PC-9 (cell line): ENCODE measurements around the gene STXBP5. TPM values are rescaled to one million over a fixed set of nuclear protein-coding genes. Genes with fewer than 3 reads are reported as not detected.

Experiments
- BruUV-seq: library from RNA; stranded (reverse); fragments of 400-500 nt; replicated peaks from 2 replicates; lab custom pipeline; 2021; lab: Mats Ljungman, UMichigan
- CTCF ChIA-PET: fragments of 300-600 bp; sonication (Branson Sonifier 250); formaldehyde crosslinking; loops from one replicate; lab custom pipeline; 2022; ENCODE audit warnings: antibody characterized with exemption; lab: Charles Lee
- POLR2A ChIA-PET: fragments of 300-600 bp; sonication (Branson Sonifier 250); formaldehyde crosslinking; loops from one replicate; lab custom pipeline; 2022; ENCODE audit warnings: antibody characterized with exemption; ENCODE audit not compliant: unreplicated experiment; lab: Charles Lee
- DNase-seq, 2 experiments: peaks; one replicate each; pipeline versions ENCODE4 v3.0.0 to v3.0.0-alpha.2; 2015 to 2022; ENCODE audit warnings: mixed read lengths in 1 of 2
- H2AFZ ChIP-seq: fragments of 200-600 bp; sonication (generic); 2 replicates; pipeline ENCODE4 v1.8.1; 2017; ENCODE audit warnings: antibody characterized with exemption
- H3F3A ChIP-seq: fragments of 200-600 bp; sonication (generic); 2 replicates; pipeline ENCODE4 v1.8.1; 2017; ENCODE audit warnings: antibody characterized with exemption, mild to moderate bottlenecking, low read depth; ENCODE audit not compliant: insufficient read depth
- H3K27ac ChIP-seq: fragments of 200-600 bp; sonication (generic); 2 replicates; pipeline ENCODE4 v1.6.1; 2016; ENCODE audit warnings: mixed run types
- H3K27me3 ChIP-seq: fragments of 200-600 bp; sonication (generic); 2 replicates; pipeline ENCODE4 v1.6.1; 2016; ENCODE audit warnings: low read depth, mixed run types; ENCODE audit not compliant: insufficient read depth
- H3K36me3 ChIP-seq: fragments of 200-600 bp; sonication (generic); 2 replicates; pipeline ENCODE4 v1.6.1; 2016; ENCODE audit warnings: low read depth, mixed run types
- H3K4me1 ChIP-seq: fragments of 200-600 bp; sonication (generic); replicated peaks from 2 replicates; pipeline ENCODE4 v1.6.1; 2016; ENCODE audit warnings: mixed run types; ENCODE audit not compliant: insufficient read depth
- H3K4me2 ChIP-seq: fragments of 200-600 bp; sonication (generic); 2 replicates; pipeline ENCODE4 v1.6.1; 2017; ENCODE audit warnings: mixed run types
- H3K4me3 ChIP-seq: fragments of 200-600 bp; sonication (generic); 2 replicates; pipeline ENCODE4 v1.6.1; 2016; ENCODE audit warnings: mixed run types
- H3K79me2 ChIP-seq: fragments of 200-600 bp; sonication (generic); 2 replicates; pipeline ENCODE4 v1.6.1; 2017; ENCODE audit warnings: low read depth, mixed run types
- H3K9me2 ChIP-seq: fragments of 200-600 bp; sonication (generic); 2 replicates; pipeline ENCODE4 v1.8.1; 2017; ENCODE audit warnings: mild to moderate bottlenecking; ENCODE audit not compliant: insufficient read depth
- H3K9me3 ChIP-seq: fragments of 200-600 bp; sonication (generic); 2 replicates; pipeline ENCODE4 v1.8.1; 2016; ENCODE audit warnings: low read depth; ENCODE audit not compliant: insufficient read depth
- H4K20me1 ChIP-seq: fragments of 200-600 bp; sonication (generic); 2 replicates; pipeline ENCODE4 v1.8.1; 2017; ENCODE audit not compliant: insufficient read depth
- EZH2 ChIP-seq: fragments of 200-600 bp; sonication (generic); IDR thresholded peaks from 2 replicates; pipeline ENCODE4 v1.8.0; 2017; ENCODE audit warnings: antibody characterized with exemption, low read depth
- intact Hi-C: fragments of 100-400 bp; cut with micrococcal nuclease; formaldehyde crosslinking; loops from one replicate; pipeline ENCODE4 v1.10.0; 2022; ENCODE audit not compliant: unreplicated experiment
- total RNA-seq: library from RNA; stranded (reverse); gene quantifications from 2 replicates; pipeline ENCODE4 v1.2.3, GENCODE V29; 2021
- TF ChIP-seq, protein P1 (sequence below): fragments of 200-600 bp; sonication (generic); conservative IDR thresholded peaks from 2 replicates; pipeline ENCODE4 v1.6.1; 2017; ENCODE audit warnings: mixed run types, antibody characterized with exemption, mild to moderate bottlenecking, moderate library complexity

Gene STXBP5
- total RNA-seq, 1 experiment from 2014 or later: 4.6 TPM

DNA sequence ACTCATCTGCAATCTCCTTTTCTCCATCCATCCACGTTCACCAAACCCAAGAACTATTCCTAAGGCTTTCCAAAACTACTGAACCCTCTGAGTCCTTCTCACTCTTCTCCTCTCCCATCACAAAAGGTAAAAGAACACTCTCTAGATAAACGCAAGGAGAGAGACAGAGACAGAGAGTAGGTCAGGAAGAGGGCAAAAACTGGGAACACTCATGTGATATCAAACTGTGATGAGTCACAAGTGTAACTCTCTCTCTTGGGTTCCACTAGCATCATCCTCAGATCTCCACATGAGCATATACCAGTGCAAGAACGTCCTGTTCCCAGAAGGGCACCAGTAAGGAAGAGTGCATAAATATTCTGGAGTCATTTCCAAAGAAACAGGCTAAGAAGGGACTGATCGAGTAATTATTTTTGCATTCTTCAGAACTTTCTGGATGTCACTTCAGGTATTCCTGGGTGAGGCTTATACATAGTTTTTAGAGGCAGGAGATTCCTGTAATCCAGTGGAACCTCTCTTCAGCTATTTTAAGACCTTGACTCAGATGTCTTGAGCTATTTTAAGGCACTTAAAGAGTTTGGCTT lies 47.3 kb upstream of the STXBP5 start:
- CTCF ChIA-PET: no interaction called here
- H3K36me3 ChIP-seq: no peaks in the 10 kb centered on the region
- peaks cover 16% of the 10 kb centered on the region for H3K4me1 ChIP-seq
- no peak overlapping the region for H2AFZ ChIP-seq
- no peak overlapping the region for H3K4me3 ChIP-seq
- H3K79me2 ChIP-seq: no peaks in the 10 kb centered on the region
- no peaks in the 10 kb centered on the region for H3K9me2 ChIP-seq
- no peak overlapping the region for H3K27ac ChIP-seq
- H3K9me3 ChIP-seq: no peaks in the 10 kb centered on the region
- intact Hi-C loops: no loop called here
- no peak for TF ChIP-seq EZH2
- TF ChIP-seq, protein P1, sequence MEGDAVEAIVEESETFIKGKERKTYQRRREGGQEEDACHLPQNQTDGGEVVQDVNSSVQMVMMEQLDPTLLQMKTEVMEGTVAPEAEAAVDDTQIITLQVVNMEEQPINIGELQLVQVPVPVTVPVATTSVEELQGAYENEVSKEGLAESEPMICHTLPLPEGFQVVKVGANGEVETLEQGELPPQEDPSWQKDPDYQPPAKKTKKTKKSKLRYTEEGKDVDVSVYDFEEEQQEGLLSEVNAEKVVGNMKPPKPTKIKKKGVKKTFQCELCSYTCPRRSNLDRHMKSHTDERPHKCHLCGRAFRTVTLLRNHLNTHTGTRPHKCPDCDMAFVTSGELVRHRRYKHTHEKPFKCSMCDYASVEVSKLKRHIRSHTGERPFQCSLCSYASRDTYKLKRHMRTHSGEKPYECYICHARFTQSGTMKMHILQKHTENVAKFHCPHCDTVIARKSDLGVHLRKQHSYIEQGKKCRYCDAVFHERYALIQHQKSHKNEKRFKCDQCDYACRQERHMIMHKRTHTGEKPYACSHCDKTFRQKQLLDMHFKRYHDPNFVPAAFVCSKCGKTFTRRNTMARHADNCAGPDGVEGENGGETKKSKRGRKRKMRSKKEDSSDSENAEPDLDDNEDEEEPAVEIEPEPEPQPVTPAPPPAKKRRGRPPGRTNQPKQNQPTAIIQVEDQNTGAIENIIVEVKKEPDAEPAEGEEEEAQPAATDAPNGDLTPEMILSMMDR: no peak
- no TSS peak for BruUV-seq
- no peak for DNase-seq
- no peak overlapping the region for H3K4me2 ChIP-seq
- POLR2A ChIA-PET: no interaction called here
- no peaks in the 10 kb centered on the region for H3K27me3 ChIP-seq
- peaks cover 5% of the 10 kb centered on the region for H3F3A ChIP-seq
- no peaks in the 10 kb centered on the region for H4K20me1 ChIP-seq

DNA sequence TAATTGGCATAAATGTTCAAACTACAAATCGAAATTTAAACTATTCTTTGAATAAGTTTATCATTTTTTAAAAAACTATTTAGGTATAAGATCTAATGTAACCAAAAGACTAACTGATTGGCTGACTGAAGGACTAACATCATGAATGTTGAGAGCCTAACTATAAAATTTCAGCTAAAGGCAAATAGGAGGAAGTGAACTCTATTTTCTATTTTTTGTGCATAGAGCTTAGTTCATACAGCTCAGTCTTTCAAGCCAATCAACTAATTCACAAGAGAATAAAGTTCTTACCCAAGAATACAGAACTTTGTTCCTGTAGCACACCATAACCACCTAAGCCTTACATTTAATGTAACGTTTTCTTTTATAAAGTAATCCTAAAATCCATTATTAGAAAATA lies 46.3 kb upstream of the STXBP5 start:
- H3K4me3 ChIP-seq: no peak overlapping the region
- H4K20me1 ChIP-seq: no peaks in the 10 kb centered on the region
- H3K27me3 ChIP-seq: no peaks in the 10 kb centered on the region
- peaks cover 5% of the 10 kb centered on the region for H3F3A ChIP-seq
- BruUV-seq: no TSS peak
- intact Hi-C loops: no loop called here
- H3K9me3 ChIP-seq: no peaks in the 10 kb centered on the region
- POLR2A ChIA-PET: interaction anchor here (0.6 kb wide), 1 partner anchor 84 kb away, joined by 8 read pairs; no protein-coding TSS in a partner anchor
- H3K4me2 ChIP-seq: no peak overlapping the region
- H3K4me1 ChIP-seq: peaks cover 16% of the 10 kb centered on the region
- no peak overlapping the region for H3K27ac ChIP-seq
- TF ChIP-seq, protein P1: no peak
- no peak for TF ChIP-seq EZH2
- no peaks in the 10 kb centered on the region for H3K79me2 ChIP-seq
- no peaks in the 10 kb centered on the region for H3K9me2 ChIP-seq
- DNase-seq: no peak
- H3K36me3 ChIP-seq: no peaks in the 10 kb centered on the region
- CTCF ChIA-PET: no interaction called here
- H2AFZ ChIP-seq: no peak overlapping the region

DNA sequence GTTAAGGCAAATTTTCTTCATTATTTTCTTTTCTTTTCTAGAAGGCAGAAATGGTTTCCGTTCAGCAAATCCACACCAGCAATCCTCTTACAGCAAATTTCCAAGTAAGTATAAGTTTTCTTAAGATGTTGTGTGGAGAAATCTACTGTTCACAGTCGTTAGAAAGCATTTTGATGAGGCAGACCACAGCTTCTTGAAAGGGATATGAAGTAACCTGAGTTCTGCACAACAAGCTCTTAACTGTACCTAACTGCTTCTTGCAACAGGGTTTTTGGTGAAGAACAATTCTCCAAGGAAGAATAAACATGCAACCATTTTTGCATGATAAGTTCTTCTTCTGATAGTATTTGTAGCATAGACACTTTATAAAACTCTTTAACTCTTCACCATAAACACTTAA lies 45.3 kb upstream of the STXBP5 start:
- H2AFZ ChIP-seq: no peak overlapping the region
- no peaks in the 10 kb centered on the region for H4K20me1 ChIP-seq
- H3K9me2 ChIP-seq: no peaks in the 10 kb centered on the region
- H3K4me1 ChIP-seq: peaks cover 15% of the 10 kb centered on the region
- POLR2A ChIA-PET: no interaction called here
- no peaks in the 10 kb centered on the region for H3K79me2 ChIP-seq
- no peak overlapping the region for H3K4me3 ChIP-seq
- H3K36me3 ChIP-seq: no peaks in the 10 kb centered on the region
- intact Hi-C loops: no loop called here
- no peak for DNase-seq
- no peak for TF ChIP-seq EZH2
- TF ChIP-seq, protein P1: no peak
- H3F3A ChIP-seq: peaks cover 5% of the 10 kb centered on the region
- H3K27me3 ChIP-seq: no peaks in the 10 kb centered on the region
- CTCF ChIA-PET: no interaction called here
- no peaks in the 10 kb centered on the region for H3K9me3 ChIP-seq
- BruUV-seq: no TSS peak
- no peak overlapping the region for H3K27ac ChIP-seq
- no peak overlapping the region for H3K4me2 ChIP-seq
